ENCODE data around the gene RMI2.

RMI2 gene

DNA sequence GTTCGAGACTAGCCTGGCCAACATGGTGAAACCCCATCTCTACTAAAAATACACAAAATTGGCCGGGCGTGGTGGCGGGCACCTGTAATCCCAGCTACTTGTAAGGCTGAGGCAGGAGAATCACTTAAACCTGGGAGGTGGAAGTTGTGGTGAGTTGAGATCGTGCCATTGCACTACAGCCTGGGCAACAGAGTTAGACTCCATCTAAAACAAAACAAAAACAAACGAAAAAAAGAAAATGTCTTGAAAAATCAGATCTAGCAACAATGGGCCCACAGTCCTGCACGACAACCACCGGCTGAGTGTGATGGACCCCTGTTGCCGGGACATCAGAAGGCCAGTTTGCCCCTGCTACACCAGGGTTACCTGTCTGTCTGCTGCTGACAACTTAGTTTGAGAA, 3.9 kb upstream of the RMI2 start:
- H3K9me3 ChIP-seq = no peaks in the 10 kb centered on the region
- H3K36me3 ChIP-seq = no peaks in the 10 kb centered on the region
- no peak for DNase-seq
- TF ChIP-seq, protein P1, sequence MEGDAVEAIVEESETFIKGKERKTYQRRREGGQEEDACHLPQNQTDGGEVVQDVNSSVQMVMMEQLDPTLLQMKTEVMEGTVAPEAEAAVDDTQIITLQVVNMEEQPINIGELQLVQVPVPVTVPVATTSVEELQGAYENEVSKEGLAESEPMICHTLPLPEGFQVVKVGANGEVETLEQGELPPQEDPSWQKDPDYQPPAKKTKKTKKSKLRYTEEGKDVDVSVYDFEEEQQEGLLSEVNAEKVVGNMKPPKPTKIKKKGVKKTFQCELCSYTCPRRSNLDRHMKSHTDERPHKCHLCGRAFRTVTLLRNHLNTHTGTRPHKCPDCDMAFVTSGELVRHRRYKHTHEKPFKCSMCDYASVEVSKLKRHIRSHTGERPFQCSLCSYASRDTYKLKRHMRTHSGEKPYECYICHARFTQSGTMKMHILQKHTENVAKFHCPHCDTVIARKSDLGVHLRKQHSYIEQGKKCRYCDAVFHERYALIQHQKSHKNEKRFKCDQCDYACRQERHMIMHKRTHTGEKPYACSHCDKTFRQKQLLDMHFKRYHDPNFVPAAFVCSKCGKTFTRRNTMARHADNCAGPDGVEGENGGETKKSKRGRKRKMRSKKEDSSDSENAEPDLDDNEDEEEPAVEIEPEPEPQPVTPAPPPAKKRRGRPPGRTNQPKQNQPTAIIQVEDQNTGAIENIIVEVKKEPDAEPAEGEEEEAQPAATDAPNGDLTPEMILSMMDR (IDR thresholded peaks at IDR 0.05) = no peak
- intact Hi-C loops (cut with DNase I; ENCODE audit: low total_unique reads) = loop anchor here (10.0 kb wide), 2 partner anchors 207 to 367 kb away; no protein-coding TSS in a partner anchor
- no peak overlapping the region for H3K27ac ChIP-seq
- H3K4me3 ChIP-seq = no peak overlapping the region
- no peaks in the 10 kb centered on the region for H3K27me3 ChIP-seq
- H3K4me1 ChIP-seq = peaks cover 0 to 11% (median 4%) of the 10 kb centered on the region in 4 donors

DNA sequence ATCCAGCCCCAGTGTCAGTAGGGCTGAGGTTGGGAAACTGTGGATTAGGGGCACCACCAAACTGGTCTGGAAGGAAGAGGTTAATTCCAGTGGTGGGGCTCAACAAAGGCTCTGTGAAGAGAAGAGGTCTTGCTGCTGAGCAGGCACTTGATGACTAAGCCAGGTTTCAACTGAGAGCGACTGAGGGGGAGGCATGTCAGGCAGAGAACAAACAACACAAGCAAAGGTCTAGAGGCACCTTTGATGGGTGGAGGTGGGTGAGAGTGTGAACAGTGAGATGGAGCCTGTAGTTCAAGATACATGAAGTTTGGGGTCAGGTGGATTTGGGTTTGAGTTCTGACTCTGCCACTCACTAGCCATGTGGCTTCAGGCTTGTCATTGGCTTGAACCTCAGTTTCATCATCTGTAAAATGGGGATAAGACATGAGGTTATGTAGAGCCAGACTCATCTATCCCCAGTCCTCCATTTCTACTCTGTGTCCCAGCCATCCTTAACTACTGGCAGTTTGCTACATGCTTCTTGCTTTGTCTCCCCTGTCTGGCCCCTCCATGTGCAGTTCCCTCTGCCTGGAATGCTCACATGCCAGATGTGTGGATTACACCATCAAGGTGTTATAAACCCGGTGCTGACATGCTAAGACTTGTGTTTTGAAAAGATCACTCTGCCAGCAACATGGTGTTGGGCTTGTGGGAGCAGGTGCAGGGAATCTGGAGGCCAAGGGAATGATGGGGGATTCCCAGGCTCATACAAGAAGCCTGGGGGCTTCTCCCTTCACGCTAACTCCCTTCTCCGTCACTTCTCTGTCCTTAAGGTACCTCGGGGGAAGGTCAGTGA, 3.0 kb upstream of the RMI2 start:
- Histone ChIP-seq H3K27me3 (no peaks in the 10 kb centered on the region), H3K4me3 (no peak overlapping the region), H3K4me1 (peaks cover 0 to 11% (median 4%) of the 10 kb centered on the region in 4 donors), H3K36me3 (no peaks in the 10 kb centered on the region), H3K9me3 (no peaks in the 10 kb centered on the region), H3K27ac (no peak overlapping the region)
- TF ChIP-seq, protein P1 (IDR thresholded peaks at IDR 0.05) = no peak
- no peak for DNase-seq
- intact Hi-C loops (cut with DNase I; ENCODE audit: low total_unique reads) = loop anchor here (10.0 kb wide), 2 partner anchors 207 to 367 kb away; no protein-coding TSS in a partner anchor

DNA sequence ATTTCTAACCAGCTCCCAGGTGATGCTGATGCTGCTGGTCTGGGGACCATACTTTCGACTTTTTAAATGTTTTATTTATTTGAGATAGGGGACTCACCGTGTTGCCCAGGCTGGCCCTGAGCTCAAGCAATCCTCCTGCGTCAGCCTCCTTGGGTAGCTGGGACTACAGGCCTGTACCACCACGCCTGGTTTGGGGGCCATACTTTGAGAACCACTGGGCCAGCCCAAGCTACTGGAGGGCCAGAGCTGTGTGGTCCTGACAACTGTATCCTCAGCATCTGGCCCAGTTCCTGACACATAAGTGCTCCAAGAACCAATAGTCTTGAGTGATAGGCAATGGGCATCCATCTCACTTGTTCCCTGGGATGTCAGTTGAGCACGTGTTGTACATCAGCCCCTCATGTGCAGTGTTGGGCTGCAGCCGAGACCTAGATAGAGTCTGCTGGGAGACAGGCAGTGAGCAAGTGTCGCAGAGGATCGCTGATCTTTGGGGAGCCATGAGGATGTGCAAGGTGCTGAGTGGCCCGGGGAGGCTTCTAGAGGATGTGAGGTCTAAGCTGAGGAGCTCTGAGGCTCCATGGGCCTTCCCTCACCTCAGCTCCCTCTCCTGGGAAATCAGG, 1.6 kb downstream of the RMI2 start:
- Histone ChIP-seq H3K27me3 (no peaks in the 10 kb centered on the region), H3K4me3 (no peak overlapping the region), H3K4me1 (peaks cover 3 to 24% (median 15%) of the 10 kb centered on the region in 4 donors), H3K36me3 (no peaks in the 10 kb centered on the region), H3K27ac (no peak overlapping the region), H3K9me3 (no peaks in the 10 kb centered on the region)
- intact Hi-C loops (cut with DNase I; ENCODE audit: low total_unique reads) = loop anchor here (10.0 kb wide), 2 partner anchors 212 to 372 kb away; no protein-coding TSS in a partner anchor
- no peak for DNase-seq
- TF ChIP-seq, protein P1 (IDR thresholded peaks at IDR 0.05) = no peak

DNA sequence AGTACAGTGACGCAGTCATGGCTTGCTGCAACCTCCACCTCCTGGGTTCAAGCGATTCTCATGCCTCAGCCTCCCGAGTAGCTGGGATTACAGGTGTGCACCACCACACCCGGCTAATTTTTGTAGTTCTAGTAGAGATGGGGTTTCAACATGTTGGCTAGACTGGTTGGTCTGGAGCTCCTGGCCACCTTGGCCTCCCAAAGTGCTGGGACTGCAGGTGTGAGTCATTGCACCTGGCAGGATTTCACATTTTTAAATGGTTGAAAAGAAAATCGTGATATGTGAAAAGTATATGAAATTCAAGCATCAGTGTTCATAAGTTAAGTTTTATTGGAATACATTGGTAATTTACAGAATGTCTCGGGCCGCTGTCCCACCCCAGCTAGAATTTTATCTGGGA, 2.6 kb downstream of the RMI2 start:
- peaks cover 3 to 24% (median 15%) of the 10 kb centered on the region in 4 donors for H3K4me1 ChIP-seq
- no peaks in the 10 kb centered on the region for H3K36me3 ChIP-seq
- intact Hi-C loops (cut with DNase I; ENCODE audit: low total_unique reads) = loop anchor here (10.0 kb wide), 2 partner anchors 213 to 373 kb away; no protein-coding TSS in a partner anchor
- DNase-seq = no peak
- no peaks in the 10 kb centered on the region for H3K27me3 ChIP-seq
- TF ChIP-seq, protein P1 (IDR thresholded peaks at IDR 0.05) = no peak
- no peak overlapping the region for H3K27ac ChIP-seq
- H3K4me3 ChIP-seq = no peak overlapping the region
- H3K9me3 ChIP-seq = no peaks in the 10 kb centered on the region

DNA sequence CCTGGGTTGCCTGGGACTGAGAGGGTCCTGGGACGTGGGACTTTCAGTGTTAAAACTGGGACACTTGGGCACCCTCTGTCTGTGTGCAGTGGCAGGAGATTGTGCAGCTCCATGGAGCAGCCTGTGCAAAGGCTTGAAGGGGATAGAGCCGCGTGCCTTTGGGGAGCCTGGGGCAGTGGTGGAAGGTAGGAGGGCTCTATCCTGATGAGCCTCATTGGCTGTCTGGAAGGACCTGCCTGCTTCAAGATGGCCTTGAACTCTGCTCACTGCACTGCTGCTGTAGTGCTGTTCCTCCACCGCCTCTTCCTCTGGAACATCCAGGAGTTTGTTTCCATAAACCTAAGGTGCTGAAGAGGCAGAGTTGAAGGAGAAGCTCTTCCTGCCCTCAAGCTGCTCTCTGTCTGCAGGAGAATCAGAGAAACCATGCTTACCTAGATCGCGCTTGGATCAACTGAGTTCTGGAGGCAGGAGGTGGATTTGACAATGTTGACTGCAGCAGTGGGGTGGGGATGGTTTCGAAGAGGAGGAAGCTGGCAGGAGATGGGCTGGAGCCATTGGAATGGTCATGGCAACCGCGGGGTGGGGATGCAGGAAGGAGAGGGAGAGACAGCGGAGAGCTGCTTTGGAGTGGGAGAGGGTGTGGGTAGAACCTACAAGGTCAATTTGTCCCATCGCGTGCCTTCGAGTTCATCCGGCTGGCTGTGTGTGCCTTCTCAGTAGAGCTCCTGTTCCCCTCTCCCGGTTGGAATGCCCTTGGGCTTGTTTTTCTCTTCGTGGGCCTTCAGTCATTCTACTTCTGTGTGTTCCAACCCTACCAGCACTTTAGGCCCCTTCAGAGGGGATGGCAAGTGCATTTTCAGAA, 3.7 kb downstream of the RMI2 start:
- Histone ChIP-seq H3K36me3 (no peaks in the 10 kb centered on the region), H3K4me1 (peaks cover 3 to 24% (median 15%) of the 10 kb centered on the region in 4 donors), H3K9me3 (no peaks in the 10 kb centered on the region), H3K4me3 (no peak overlapping the region), H3K27ac (peak overlapping the region; percentile 71 to 75), H3K27me3 (no peaks in the 10 kb centered on the region)
- TF ChIP-seq, protein P1 (IDR thresholded peaks at IDR 0.05) = no peak
- intact Hi-C loops (cut with DNase I; ENCODE audit: low total_unique reads) = loop anchor here (10.0 kb wide), 2 partner anchors 214 to 374 kb away; no protein-coding TSS in a partner anchor
- no peak for DNase-seq

Data from tibial artery (tissue), 4 donors.